ENCODE results near the gene MANEA.

The MANEA gene

DNA sequence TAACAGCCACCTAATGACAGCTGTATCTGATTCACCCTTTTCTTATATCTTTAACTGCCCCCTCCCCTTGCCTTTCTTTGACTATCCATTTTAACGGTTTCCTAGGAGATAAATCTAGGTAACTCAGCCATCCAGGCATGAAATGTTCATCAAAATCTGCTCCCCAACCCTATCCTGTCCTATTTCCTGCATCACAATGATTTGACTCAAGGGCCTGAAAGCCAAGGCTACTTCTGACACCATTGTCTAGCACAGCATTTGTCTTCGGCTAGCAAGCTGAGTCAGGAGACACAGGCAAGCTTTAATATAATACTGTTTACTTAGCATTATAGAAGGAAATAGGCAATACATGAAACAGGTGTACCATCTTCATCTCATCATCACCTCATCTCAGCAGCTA is 31.6 kb upstream of the MANEA start:
- TF ChIP-seq RARB (CRISPR knock-in tag; IDR thresholded peaks at IDR 0.05) (no peak), PPARA (CRISPR knock-in tag; IDR thresholded peaks at IDR 0.05; ENCODE audit: borderline replicate concordance) (no peak), ISL1 (CRISPR knock-in tag; IDR thresholded peaks at IDR 0.05) (no peak), BACH2 (CRISPR knock-in tag; IDR thresholded peaks at IDR 0.05; ENCODE audit: borderline replicate concordance) (no peak), ZNF70 (CRISPR knock-in tag; IDR thresholded peaks at IDR 0.05) (no peak), TCF4 (CRISPR knock-in tag; IDR thresholded peaks at IDR 0.05; ENCODE audit: borderline replicate concordance) (no peak), OSR1 (CRISPR knock-in tag; IDR thresholded peaks at IDR 0.05) (no peak), SNAI2 (CRISPR knock-in tag; IDR thresholded peaks at IDR 0.05) (no peak), TOX (CRISPR knock-in tag; IDR thresholded peaks at IDR 0.05; ENCODE audit: borderline replicate concordance) (no peak), ZNF8 (CRISPR knock-in tag; IDR thresholded peaks at IDR 0.05) (no peak), ZC3H10 (CRISPR knock-in tag; IDR thresholded peaks at IDR 0.05) (no peak), ESRRG (CRISPR knock-in tag; IDR thresholded peaks at IDR 0.05) (no peak), CSDC2 (CRISPR knock-in tag; IDR thresholded peaks at IDR 0.05) (no peak)
- TF ChIP-seq, protein P1, sequence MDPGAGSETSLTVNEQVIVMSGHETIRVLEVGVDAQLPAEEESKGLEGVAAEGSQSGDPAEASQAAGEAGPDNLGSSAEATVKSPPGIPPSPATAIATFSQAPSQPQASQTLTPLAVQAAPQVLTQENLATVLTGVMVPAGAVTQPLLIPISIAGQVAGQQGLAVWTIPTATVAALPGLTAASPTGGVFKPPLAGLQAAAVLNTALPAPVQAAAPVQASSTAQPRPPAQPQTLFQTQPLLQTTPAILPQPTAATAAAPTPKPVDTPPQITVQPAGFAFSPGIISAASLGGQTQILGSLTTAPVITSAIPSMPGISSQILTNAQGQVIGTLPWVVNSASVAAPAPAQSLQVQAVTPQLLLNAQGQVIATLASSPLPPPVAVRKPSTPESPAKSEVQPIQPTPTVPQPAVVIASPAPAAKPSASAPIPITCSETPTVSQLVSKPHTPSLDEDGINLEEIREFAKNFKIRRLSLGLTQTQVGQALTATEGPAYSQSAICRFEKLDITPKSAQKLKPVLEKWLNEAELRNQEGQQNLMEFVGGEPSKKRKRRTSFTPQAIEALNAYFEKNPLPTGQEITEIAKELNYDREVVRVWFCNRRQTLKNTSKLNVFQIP (CRISPR knock-in tag; IDR thresholded peaks at IDR 0.05; ENCODE audit: borderline replicate concordance, low read depth), result no peak
- TF ChIP-seq, protein P2, sequence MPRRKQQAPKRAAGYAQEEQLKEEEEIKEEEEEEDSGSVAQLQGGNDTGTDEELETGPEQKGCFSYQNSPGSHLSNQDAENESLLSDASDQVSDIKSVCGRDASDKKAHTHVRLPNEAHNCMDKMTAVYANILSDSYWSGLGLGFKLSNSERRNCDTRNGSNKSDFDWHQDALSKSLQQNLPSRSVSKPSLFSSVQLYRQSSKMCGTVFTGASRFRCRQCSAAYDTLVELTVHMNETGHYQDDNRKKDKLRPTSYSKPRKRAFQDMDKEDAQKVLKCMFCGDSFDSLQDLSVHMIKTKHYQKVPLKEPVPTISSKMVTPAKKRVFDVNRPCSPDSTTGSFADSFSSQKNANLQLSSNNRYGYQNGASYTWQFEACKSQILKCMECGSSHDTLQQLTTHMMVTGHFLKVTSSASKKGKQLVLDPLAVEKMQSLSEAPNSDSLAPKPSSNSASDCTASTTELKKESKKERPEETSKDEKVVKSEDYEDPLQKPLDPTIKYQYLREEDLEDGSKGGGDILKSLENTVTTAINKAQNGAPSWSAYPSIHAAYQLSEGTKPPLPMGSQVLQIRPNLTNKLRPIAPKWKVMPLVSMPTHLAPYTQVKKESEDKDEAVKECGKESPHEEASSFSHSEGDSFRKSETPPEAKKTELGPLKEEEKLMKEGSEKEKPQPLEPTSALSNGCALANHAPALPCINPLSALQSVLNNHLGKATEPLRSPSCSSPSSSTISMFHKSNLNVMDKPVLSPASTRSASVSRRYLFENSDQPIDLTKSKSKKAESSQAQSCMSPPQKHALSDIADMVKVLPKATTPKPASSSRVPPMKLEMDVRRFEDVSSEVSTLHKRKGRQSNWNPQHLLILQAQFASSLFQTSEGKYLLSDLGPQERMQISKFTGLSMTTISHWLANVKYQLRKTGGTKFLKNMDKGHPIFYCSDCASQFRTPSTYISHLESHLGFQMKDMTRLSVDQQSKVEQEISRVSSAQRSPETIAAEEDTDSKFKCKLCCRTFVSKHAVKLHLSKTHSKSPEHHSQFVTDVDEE (CRISPR knock-in tag; IDR thresholded peaks at IDR 0.05), result no peak

DNA sequence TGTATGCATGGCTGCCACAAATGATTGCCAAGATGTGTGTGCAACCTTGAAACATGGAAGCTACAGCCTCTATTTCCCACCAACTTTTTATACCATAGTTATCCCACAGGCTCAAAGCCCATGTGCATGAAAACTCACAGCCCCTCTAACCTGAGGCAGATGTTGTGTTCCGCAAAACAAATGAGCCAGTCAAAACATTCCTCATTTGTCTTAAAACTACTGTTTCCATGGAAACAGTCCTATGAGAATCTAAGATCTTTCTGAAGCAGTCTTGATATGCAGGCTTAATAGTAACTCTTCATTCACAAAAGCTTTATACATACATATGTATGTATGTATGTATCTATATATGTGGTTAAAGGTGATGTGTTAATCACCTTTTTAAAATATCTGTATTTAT is 31.2 kb upstream of the MANEA start:
- ATAC-seq, result no peak

More for the DNA sequence above, 31.6 kb upstream of the MANEA start:
- ATAC-seq, result no peak

More for the DNA sequence above, 31.2 kb upstream of the MANEA start:
- TF ChIP-seq ISL1 (CRISPR knock-in tag; IDR thresholded peaks at IDR 0.05) (no peak), BACH2 (CRISPR knock-in tag; IDR thresholded peaks at IDR 0.05; ENCODE audit: borderline replicate concordance) (no peak), TCF4 (CRISPR knock-in tag; IDR thresholded peaks at IDR 0.05; ENCODE audit: borderline replicate concordance) (no peak), ARNTL (CRISPR knock-in tag; IDR thresholded peaks at IDR 0.05; ENCODE audit: borderline replicate concordance, low read depth) (no peak), ZNF565 (CRISPR knock-in tag; conservative IDR thresholded peaks at IDR 0.05; ENCODE audit: low read depth) (no peak), ZNF8 (CRISPR knock-in tag; IDR thresholded peaks at IDR 0.05) (no peak), ZNF70 (CRISPR knock-in tag; IDR thresholded peaks at IDR 0.05) (no peak), ZC3H10 (CRISPR knock-in tag; IDR thresholded peaks at IDR 0.05) (no peak), CSDC2 (CRISPR knock-in tag; IDR thresholded peaks at IDR 0.05) (no peak), RARB (CRISPR knock-in tag; IDR thresholded peaks at IDR 0.05) (no peak), ZFP30 (CRISPR knock-in tag; IDR thresholded peaks at IDR 0.05) (no peak), TOX (CRISPR knock-in tag; IDR thresholded peaks at IDR 0.05; ENCODE audit: borderline replicate concordance) (no peak), SNAI2 (CRISPR knock-in tag; IDR thresholded peaks at IDR 0.05) (no peak), OSR1 (CRISPR knock-in tag; IDR thresholded peaks at IDR 0.05) (no peak), PPARA (CRISPR knock-in tag; IDR thresholded peaks at IDR 0.05; ENCODE audit: borderline replicate concordance) (no peak)
- TF ChIP-seq, protein P3, sequence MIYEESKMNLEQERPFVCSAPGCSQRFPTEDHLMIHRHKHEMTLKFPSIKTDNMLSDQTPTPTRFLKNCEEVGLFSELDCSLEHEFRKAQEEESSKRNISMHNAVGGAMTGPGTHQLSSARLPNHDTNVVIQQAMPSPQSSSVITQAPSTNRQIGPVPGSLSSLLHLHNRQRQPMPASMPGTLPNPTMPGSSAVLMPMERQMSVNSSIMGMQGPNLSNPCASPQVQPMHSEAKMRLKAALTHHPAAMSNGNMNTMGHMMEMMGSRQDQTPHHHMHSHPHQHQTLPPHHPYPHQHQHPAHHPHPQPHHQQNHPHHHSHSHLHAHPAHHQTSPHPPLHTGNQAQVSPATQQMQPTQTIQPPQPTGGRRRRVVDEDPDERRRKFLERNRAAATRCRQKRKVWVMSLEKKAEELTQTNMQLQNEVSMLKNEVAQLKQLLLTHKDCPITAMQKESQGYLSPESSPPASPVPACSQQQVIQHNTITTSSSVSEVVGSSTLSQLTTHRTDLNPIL (CRISPR knock-in tag; IDR thresholded peaks at IDR 0.05; ENCODE audit: low read depth), result no peak
- TF ChIP-seq, protein P1 (CRISPR knock-in tag; IDR thresholded peaks at IDR 0.05; ENCODE audit: borderline replicate concordance, low read depth), result no peak
- TF ChIP-seq, protein P4, sequence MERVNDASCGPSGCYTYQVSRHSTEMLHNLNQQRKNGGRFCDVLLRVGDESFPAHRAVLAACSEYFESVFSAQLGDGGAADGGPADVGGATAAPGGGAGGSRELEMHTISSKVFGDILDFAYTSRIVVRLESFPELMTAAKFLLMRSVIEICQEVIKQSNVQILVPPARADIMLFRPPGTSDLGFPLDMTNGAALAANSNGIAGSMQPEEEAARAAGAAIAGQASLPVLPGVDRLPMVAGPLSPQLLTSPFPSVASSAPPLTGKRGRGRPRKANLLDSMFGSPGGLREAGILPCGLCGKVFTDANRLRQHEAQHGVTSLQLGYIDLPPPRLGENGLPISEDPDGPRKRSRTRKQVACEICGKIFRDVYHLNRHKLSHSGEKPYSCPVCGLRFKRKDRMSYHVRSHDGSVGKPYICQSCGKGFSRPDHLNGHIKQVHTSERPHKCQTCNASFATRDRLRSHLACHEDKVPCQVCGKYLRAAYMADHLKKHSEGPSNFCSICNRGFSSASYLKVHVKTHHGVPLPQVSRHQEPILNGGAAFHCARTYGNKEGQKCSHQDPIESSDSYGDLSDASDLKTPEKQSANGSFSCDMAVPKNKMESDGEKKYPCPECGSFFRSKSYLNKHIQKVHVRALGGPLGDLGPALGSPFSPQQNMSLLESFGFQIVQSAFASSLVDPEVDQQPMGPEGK (CRISPR knock-in tag; IDR thresholded peaks at IDR 0.05; ENCODE audit: borderline replicate concordance), result no peak
- TF ChIP-seq, protein P5, sequence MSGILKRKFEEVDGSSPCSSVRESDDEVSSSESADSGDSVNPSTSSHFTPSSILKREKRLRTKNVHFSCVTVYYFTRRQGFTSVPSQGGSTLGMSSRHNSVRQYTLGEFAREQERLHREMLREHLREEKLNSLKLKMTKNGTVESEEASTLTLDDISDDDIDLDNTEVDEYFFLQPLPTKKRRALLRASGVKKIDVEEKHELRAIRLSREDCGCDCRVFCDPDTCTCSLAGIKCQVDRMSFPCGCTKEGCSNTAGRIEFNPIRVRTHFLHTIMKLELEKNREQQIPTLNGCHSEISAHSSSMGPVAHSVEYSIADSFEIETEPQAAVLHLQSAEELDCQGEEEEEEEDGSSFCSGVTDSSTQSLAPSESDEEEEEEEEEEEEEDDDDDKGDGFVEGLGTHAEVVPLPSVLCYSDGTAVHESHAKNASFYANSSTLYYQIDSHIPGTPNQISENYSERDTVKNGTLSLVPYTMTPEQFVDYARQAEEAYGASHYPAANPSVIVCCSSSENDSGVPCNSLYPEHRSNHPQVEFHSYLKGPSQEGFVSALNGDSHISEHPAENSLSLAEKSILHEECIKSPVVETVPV (CRISPR knock-in tag; IDR thresholded peaks at IDR 0.05), result no peak
- TF ChIP-seq, protein P2 (CRISPR knock-in tag; IDR thresholded peaks at IDR 0.05), result no peak
